Natural killer cell treated with Interleukin-12 subunit alpha and Interleukin-12 subunit beta and Interleukin-15 and Interleukin-18, amount 100 ng/mL, for 72 hours (primary cell): ENCODE results near the gene BTBD19. TPM values are rescaled to one million over a fixed set of nuclear protein-coding genes. Genes with fewer than 3 reads are reported as not detected.
A peak's percentile ranks its signal among the peaks of the same experiment; 100 is the strongest.
"Not testable (repeated sequence)": the region's sequence is repeated elsewhere in the genome, so short reads cannot be mapped to it uniquely, and the experiment has no call there.

ENCODE experiments used
- ATAC-seq, 2 donors: fragments of 150-1000 bp; cut with Tn5 transposase in 1 of 2; sonication (Bioruptor Pico), chemical (Tn5 transposase) in 1 of 2; 2 replicates each; pipeline ENCODE4 v1.10.0; 2021
- DNase-seq: peaks from one replicate; pipeline ENCODE4 v3.0.0; 2022; ENCODE audit warnings: low spot score
- H3K27ac Mint-ChIP-seq, 2 donors: 1 replicate in 1 of 2; 2 replicates in 1 of 2; pipeline ENCODE4 v1.8.0; 2022; ENCODE audit warnings: mixed read lengths in 2 of 2, mild to moderate bottlenecking in 1 of 2, moderate library complexity in 1 of 2
- H3K27me3 Mint-ChIP-seq, 2 donors: 1 replicate in 1 of 2; 2 replicates in 1 of 2; pipeline ENCODE4 v1.8.0; 2022; ENCODE audit warnings: mixed read lengths in 2 of 2
- H3K36me3 Mint-ChIP-seq: one replicate; pipeline ENCODE4 v1.8.0; 2022; ENCODE audit warnings: mixed read lengths
- H3K4me1 Mint-ChIP-seq, 2 donors: 1 replicate in 1 of 2; 2 replicates in 1 of 2; pipeline ENCODE4 v1.8.0; 2022; ENCODE audit warnings: low read depth in 2 of 2, mixed read lengths in 2 of 2, mild to moderate bottlenecking in 1 of 2
- H3K4me3 Mint-ChIP-seq: one replicate; pipeline ENCODE4 v1.8.0; 2022; ENCODE audit warnings: mixed read lengths
- H3K9me3 Mint-ChIP-seq: 2 replicates; pipeline ENCODE4 v1.8.0; 2022; ENCODE audit warnings: mixed read lengths
- total RNA-seq, 2 donors: library from RNA; stranded (reverse); gene quantifications; one replicate each; pipeline ENCODE4 v1.2.3, GENCODE V29; 2022

The BTBD19 gene
- total RNA-seq, 2 donors from 2014 or later = 1.7 to 6.4 TPM

- H3K9me3 Mint-ChIP-seq = no peaks in the 10 kb centered on the region
- H3K36me3 Mint-ChIP-seq = no peaks in the 10 kb centered on the region
- H3K27me3 Mint-ChIP-seq = no peaks in the 10 kb centered on the region
- H3K4me1 Mint-ChIP-seq = peaks cover 33% of the 10 kb centered on the region in 2 donors
- no peak for DNase-seq
- no peak for ATAC-seq
- no peak overlapping the region for H3K27ac Mint-ChIP-seq
- no peak overlapping the region for H3K4me3 Mint-ChIP-seq
Observed at GRCh38 chr1:44822131-44822701, 13.9 kb downstream of the BTBD19 start.

- ATAC-seq (no peak), DNase-seq (no peak)
- no peak overlapping the region for H3K4me3 Mint-ChIP-seq
- no peaks in the 10 kb centered on the region for H3K36me3 Mint-ChIP-seq
- H3K9me3 Mint-ChIP-seq = no peaks in the 10 kb centered on the region
- H3K27ac Mint-ChIP-seq = no peak overlapping the region
- H3K27me3 Mint-ChIP-seq = no peaks in the 10 kb centered on the region
- peaks cover 26 to 27% of the 10 kb centered on the region in 2 donors for H3K4me1 Mint-ChIP-seq
Observed at GRCh38 chr1:44822981-44823451, 14.7 kb downstream of the BTBD19 start.

- H3K9me3 Mint-ChIP-seq, H3K27ac Mint-ChIP-seq, H3K27me3 Mint-ChIP-seq, H3K4me3 Mint-ChIP-seq, H3K36me3 Mint-ChIP-seq, ATAC-seq, DNase-seq: not testable (repeated sequence)
- H3K4me1 Mint-ChIP-seq = peaks cover 15 to 18% of the 10 kb centered on the region in 2 donors
Observed at GRCh38 chr1:44824392-44824791, 16.1 kb downstream of the BTBD19 start.

- Mint-ChIP-seq H3K27me3 (no peaks in the 10 kb centered on the region), H3K9me3 (no peaks in the 10 kb centered on the region), H3K4me3 (no peak overlapping the region), H3K4me1 (no peaks in the 10 kb centered on the region), H3K27ac (no peak overlapping the region), H3K36me3 (no peaks in the 10 kb centered on the region)
- DNase-seq (no peak), ATAC-seq (peak in 1 of 2 donors; percentile 10)
Observed at GRCh38 chr1:44826375-44827196, 18.3 kb downstream of the BTBD19 start.

GRCh38 chr1:44827197-44828002, 19.1 kb downstream of the BTBD19 start:
- ATAC-seq (no peak), DNase-seq (no peak)
- Mint-ChIP-seq H3K27ac (no peak overlapping the region), H3K4me3 (no peak overlapping the region), H3K4me1 (no peaks in the 10 kb centered on the region), H3K9me3 (no peaks in the 10 kb centered on the region), H3K27me3 (no peaks in the 10 kb centered on the region), H3K36me3 (no peaks in the 10 kb centered on the region)

- no peak overlapping the region for H3K4me3 Mint-ChIP-seq
- H3K27me3 Mint-ChIP-seq = no peaks in the 10 kb centered on the region
- H3K27ac Mint-ChIP-seq = no peak overlapping the region
- ATAC-seq (no peak), DNase-seq (no peak)
- no peaks in the 10 kb centered on the region for H3K36me3 Mint-ChIP-seq
- no peaks in the 10 kb centered on the region for H3K4me1 Mint-ChIP-seq
- no peaks in the 10 kb centered on the region for H3K9me3 Mint-ChIP-seq
Observed at GRCh38 chr1:44828003-44828651, 19.8 kb downstream of the BTBD19 start.

- H3K4me3 Mint-ChIP-seq = no peak overlapping the region
- no peaks in the 10 kb centered on the region for H3K9me3 Mint-ChIP-seq
- H3K27ac Mint-ChIP-seq = no peak overlapping the region
- DNase-seq (no peak), ATAC-seq (no peak)
- no peaks in the 10 kb centered on the region for H3K4me1 Mint-ChIP-seq
- no peaks in the 10 kb centered on the region for H3K36me3 Mint-ChIP-seq
- no peaks in the 10 kb centered on the region for H3K27me3 Mint-ChIP-seq
Observed at GRCh38 chr1:44828841-44829440, 20.6 kb downstream of the BTBD19 start.

- ATAC-seq (no peak), DNase-seq (no peak)
- H3K4me1 Mint-ChIP-seq = no peaks in the 10 kb centered on the region
- no peaks in the 10 kb centered on the region for H3K27me3 Mint-ChIP-seq
- H3K4me3 Mint-ChIP-seq = no peak overlapping the region
- H3K36me3 Mint-ChIP-seq = no peaks in the 10 kb centered on the region
- H3K27ac Mint-ChIP-seq = no peak overlapping the region
- no peaks in the 10 kb centered on the region for H3K9me3 Mint-ChIP-seq
Observed at GRCh38 chr1:44829506-44830384, 21.4 kb downstream of the BTBD19 start.

- no peak overlapping the region for H3K27ac Mint-ChIP-seq
- DNase-seq (no peak), ATAC-seq (no peak)
- no peaks in the 10 kb centered on the region for H3K36me3 Mint-ChIP-seq
- H3K4me1 Mint-ChIP-seq = peaks cover 0 to 1% of the 10 kb centered on the region in 2 donors
- no peak overlapping the region for H3K4me3 Mint-ChIP-seq
- H3K27me3 Mint-ChIP-seq = no peaks in the 10 kb centered on the region
- no peaks in the 10 kb centered on the region for H3K9me3 Mint-ChIP-seq
Observed at GRCh38 chr1:44830900-44831304, 22.6 kb downstream of the BTBD19 start.

GRCh38 chr1:44831516-44831915, 23.2 kb downstream of the BTBD19 start:
- Mint-ChIP-seq H3K27me3 (no peaks in the 10 kb centered on the region), H3K27ac (no peak overlapping the region)

GRCh38 chr1:44832056-44832705, 23.9 kb downstream of the BTBD19 start:
- no peak overlapping the region for H3K4me3 Mint-ChIP-seq
- H3K4me1 Mint-ChIP-seq = peaks cover 0 to 3% of the 10 kb centered on the region in 2 donors
- peak overlapping the region in 1 of 2 donors; percentile 18 for H3K27ac Mint-ChIP-seq
- ATAC-seq (no peak), DNase-seq (no peak)
- H3K36me3 Mint-ChIP-seq = no peaks in the 10 kb centered on the region
- no peaks in the 10 kb centered on the region for H3K9me3 Mint-ChIP-seq
- no peaks in the 10 kb centered on the region for H3K27me3 Mint-ChIP-seq

More at GRCh38 chr1:44831516-44831915, 23.2 kb downstream of the BTBD19 start:
- ATAC-seq = no peak
- Mint-ChIP-seq H3K4me1 (peaks cover 0 to 3% of the 10 kb centered on the region in 2 donors), H3K9me3 (no peaks in the 10 kb centered on the region), H3K36me3 (no peaks in the 10 kb centered on the region), H3K4me3 (no peak overlapping the region)
- DNase-seq = no peak

GRCh38 chr1:44834328-44834727, 26.0 kb downstream of the BTBD19 start:
- peaks cover 0 to 3% of the 10 kb centered on the region in 2 donors for H3K4me1 Mint-ChIP-seq
- ATAC-seq (no peak), DNase-seq (no peak)
- H3K9me3 Mint-ChIP-seq = no peaks in the 10 kb centered on the region
- H3K27ac Mint-ChIP-seq = no peak overlapping the region
- H3K36me3 Mint-ChIP-seq = no peaks in the 10 kb centered on the region
- no peak overlapping the region for H3K4me3 Mint-ChIP-seq
- peaks cover 0 to under 1% of the 10 kb centered on the region in 2 donors for H3K27me3 Mint-ChIP-seq
